ENCODE results near the gene TFCP2. TPM values are rescaled to one million over a fixed set of nuclear protein-coding genes. Genes with fewer than 3 reads are reported as not detected.
"Not testable (repeated sequence)": the region's sequence is repeated elsewhere in the genome, so short reads cannot be mapped to it uniquely, and the experiment has no call there.

Gene TFCP2, protein sequence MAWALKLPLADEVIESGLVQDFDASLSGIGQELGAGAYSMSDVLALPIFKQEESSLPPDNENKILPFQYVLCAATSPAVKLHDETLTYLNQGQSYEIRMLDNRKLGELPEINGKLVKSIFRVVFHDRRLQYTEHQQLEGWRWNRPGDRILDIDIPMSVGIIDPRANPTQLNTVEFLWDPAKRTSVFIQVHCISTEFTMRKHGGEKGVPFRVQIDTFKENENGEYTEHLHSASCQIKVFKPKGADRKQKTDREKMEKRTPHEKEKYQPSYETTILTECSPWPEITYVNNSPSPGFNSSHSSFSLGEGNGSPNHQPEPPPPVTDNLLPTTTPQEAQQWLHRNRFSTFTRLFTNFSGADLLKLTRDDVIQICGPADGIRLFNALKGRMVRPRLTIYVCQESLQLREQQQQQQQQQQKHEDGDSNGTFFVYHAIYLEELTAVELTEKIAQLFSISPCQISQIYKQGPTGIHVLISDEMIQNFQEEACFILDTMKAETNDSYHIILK
- total RNA-seq = 22.8 TPM
- long read RNA-seq, transcript TFCP2-201 (15 exons, 3,546 nt) = major isoform, 6 of 16 reads
- long read RNA-seq, partial matches to known transcripts = 3 of 16 reads
- long read RNA-seq, other reads (novel, unspliced or antisense) = 7 of 16 reads

DNA sequence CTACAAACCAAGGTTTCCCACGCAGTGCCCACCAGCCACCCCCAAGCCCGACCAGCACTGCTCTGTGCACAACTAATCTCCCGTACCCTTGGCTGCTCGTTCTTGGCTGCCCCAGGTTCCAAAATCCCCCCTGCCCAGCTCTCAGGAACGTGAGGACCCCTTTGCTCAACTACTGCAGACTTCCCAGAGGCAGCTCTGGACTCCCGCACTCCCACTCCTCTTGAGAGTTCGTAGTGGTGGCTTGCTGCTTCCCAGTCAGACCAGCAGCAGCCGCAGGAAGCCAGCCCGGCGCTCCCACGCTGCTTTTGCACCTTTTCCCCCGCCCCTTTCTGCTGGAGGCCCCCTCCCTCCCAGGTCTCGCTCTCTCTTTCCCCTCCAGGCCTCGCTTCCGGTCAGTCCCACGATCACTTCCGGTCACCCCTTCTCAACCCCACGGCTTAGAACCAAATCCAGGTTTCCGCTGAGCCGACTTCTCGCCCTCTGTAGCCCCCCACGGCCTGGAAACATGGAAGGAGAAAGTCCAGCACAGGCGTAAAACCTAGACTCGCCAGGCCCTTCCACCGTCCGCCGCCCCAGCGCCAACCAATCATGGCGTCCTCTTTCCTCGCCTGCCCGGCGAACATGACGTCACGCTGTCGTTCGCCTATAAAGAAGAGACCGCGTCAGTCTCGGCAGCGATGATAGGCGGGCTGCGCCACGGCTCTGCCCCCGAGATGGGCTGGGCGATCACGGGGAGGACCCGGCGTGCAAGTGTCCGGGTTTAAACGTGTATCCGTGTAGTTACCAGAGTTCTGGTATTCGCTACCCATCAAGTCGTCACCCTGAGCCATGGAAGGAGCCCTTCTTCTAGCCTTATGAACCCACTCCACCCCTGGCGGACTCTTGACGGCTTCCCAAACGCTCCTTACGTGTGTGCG, at the start of gene TFCP2:
TFCP2 (minus strand) TSS at position 621 of the 917 bp plus-strand sequence. CDS start 713 bp downstream, outside the sequence.
- intact Hi-C loops (cut with micrococcal nuclease) = no loop called here
- H3K4me3 ChIP-seq = peak within 1 kb of the TSS; percentile 91

DNA sequence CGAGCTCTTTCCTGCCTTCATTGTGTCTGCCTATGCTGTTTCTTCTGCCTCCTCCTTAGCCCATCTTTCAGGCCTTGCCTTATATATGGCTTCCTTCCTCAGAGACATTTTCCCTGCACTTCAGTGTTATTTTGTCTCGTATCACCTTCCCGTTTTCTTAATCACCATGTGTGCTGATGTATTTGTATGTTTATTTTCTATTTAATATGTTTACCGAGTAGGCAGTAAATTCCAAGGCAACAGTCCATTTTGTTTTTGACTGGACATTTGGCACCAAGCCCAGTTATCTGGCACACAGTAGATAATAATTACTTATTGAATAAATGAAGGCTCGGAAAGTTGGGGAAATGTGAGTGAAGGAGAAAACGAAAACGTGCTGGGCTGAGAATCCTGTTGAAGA, 49.5 kb upstream of the TFCP2 start:
- Histone ChIP-seq H3K4me3 (no peak overlapping the region), H3K36me3 (no peaks in the 10 kb centered on the region), H3K9me3 (replicated peaks) (no peaks in the 10 kb centered on the region), H3K4me1 (peaks cover 17% of the 10 kb centered on the region), H3K27ac (replicated peaks) (no peak overlapping the region), H3K27me3 (ENCODE audit: low read depth) (no peaks in the 10 kb centered on the region)
- intact Hi-C loops (cut with micrococcal nuclease) = no loop called here
- TF ChIP-seq, protein P1, sequence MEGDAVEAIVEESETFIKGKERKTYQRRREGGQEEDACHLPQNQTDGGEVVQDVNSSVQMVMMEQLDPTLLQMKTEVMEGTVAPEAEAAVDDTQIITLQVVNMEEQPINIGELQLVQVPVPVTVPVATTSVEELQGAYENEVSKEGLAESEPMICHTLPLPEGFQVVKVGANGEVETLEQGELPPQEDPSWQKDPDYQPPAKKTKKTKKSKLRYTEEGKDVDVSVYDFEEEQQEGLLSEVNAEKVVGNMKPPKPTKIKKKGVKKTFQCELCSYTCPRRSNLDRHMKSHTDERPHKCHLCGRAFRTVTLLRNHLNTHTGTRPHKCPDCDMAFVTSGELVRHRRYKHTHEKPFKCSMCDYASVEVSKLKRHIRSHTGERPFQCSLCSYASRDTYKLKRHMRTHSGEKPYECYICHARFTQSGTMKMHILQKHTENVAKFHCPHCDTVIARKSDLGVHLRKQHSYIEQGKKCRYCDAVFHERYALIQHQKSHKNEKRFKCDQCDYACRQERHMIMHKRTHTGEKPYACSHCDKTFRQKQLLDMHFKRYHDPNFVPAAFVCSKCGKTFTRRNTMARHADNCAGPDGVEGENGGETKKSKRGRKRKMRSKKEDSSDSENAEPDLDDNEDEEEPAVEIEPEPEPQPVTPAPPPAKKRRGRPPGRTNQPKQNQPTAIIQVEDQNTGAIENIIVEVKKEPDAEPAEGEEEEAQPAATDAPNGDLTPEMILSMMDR (IDR thresholded peaks at IDR 0.05; ENCODE audit: borderline replicate concordance) = no peak
- DNase-seq = no peak

More for the DNA sequence above, at the start of gene TFCP2:
- Histone ChIP-seq H3K4me1 (peaks cover 39% of the 10 kb centered on the region), H3K27me3 (ENCODE audit: low read depth) (no peaks in the 10 kb centered on the region), H3K36me3 (no peaks in the 10 kb centered on the region), H3K9me3 (replicated peaks) (no peaks in the 10 kb centered on the region), H3K27ac (replicated peaks) (peak within 1 kb of the TSS; percentile 94)
- peak; percentile 97 for DNase-seq
- TF ChIP-seq, protein P1 (IDR thresholded peaks at IDR 0.05; ENCODE audit: borderline replicate concordance) = no peak

DNA sequence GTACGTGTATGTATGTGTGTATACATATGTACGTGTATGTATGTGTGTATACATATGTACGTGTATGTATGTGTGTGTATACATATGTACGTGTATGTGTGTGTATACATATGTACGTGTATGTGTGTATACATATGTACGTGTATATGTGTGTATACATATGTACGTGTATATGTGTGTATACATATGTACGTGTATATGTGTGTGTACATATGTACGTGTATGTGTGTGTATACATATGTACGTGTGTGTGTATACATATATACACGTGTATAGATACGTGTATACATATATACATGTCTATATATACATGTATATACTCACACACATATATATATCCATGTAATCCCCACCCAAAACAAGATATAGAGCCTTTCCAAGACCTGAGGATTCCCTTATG, 46.9 kb upstream of the TFCP2 start:
- intact Hi-C loops (cut with micrococcal nuclease); H3K27me3 ChIP-seq (ENCODE audit: low read depth); H3K9me3 ChIP-seq (replicated peaks); H3K27ac ChIP-seq (replicated peaks); DNase-seq; H3K36me3 ChIP-seq; H3K4me3 ChIP-seq: not testable (repeated sequence)
- peaks cover 31% of the 10 kb centered on the region for H3K4me1 ChIP-seq

DNA sequence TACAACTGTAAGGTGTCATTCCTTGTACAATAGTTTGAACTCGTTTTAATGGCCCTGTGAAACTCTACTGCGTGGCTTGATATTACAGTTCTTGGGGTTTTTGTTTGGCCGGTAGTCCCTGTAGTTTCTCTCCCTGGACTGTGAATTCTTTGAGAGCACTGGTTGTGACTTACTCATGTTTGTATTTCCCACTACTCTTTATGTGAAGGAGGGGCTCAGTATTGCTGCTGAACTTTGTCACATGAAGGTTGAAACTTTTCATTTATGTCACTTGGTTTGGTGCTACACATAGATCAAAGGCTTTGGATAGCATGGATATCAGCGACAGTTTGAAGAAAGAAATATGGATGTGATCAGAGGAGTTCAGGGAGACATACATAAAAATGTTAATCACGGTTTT, 46.4 kb upstream of the TFCP2 start:
- Histone ChIP-seq H3K4me1 (peaks cover 31% of the 10 kb centered on the region), H3K9me3 (replicated peaks) (no peaks in the 10 kb centered on the region), H3K36me3 (no peaks in the 10 kb centered on the region), H3K4me3 (no peak overlapping the region), H3K27me3 (ENCODE audit: low read depth) (no peaks in the 10 kb centered on the region), H3K27ac (replicated peaks) (peak overlapping the region; percentile 96)
- no peak for DNase-seq
- TF ChIP-seq, protein P1 (IDR thresholded peaks at IDR 0.05; ENCODE audit: borderline replicate concordance) = no peak
- intact Hi-C loops (cut with micrococcal nuclease) = no loop called here

DNA sequence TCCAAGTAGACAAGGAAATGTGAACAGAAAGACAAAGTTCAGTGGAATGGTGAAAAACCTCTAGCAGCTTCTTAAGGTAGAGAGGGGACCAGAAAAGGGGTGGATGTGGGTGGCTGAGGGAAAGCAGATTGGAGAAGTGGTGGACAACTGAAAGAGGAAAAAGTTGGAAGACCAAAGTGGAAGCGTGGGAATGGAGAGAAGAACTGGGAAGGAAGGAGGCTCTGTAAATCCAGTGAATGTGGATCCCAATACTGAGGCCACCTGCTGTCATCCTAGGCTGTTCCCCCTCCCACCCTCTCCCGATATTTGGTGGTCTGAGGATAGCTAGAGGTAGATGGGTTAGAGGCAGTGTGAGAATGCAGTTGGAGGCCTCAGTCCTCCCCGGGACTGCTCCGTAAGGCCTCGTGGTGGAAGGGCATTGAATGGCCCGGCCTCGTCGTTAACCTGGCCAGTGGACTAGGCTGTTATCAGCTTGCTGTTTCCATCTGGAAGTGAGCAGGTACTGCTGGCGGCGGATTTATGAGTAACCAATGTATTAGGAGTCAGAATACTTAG, 45.7 kb upstream of the TFCP2 start:
- DNase-seq = no peak
- peaks cover 31% of the 10 kb centered on the region for H3K4me1 ChIP-seq
- no peaks in the 10 kb centered on the region for H3K36me3 ChIP-seq
- peak overlapping the region; percentile 91 for H3K4me3 ChIP-seq
- peak overlapping the region; percentile 96 for H3K27ac ChIP-seq (replicated peaks)
- H3K27me3 ChIP-seq (ENCODE audit: low read depth) = no peaks in the 10 kb centered on the region
- H3K9me3 ChIP-seq (replicated peaks) = no peaks in the 10 kb centered on the region
- TF ChIP-seq, protein P1 (IDR thresholded peaks at IDR 0.05; ENCODE audit: borderline replicate concordance) = no peak
- intact Hi-C loops (cut with micrococcal nuclease) = no loop called here
